ENCODE data around the gene CENPF. TPM values are rescaled to one million over a fixed set of nuclear protein-coding genes. Genes with fewer than 3 reads are reported as not detected.
A peak's percentile ranks its signal among the peaks of the same experiment; 100 is the strongest.

Gene CENPF
- total and polyA plus RNA-seq, 2 of the 13 experiments (the other 11 are each of a cell fraction or from before 2014, with no cell fraction given) = 14.7 to 84.9 TPM

- peak; percentile 93; the same call in 1 of the 2 replicates for TF ChIP-seq HOMEZ (CRISPR knock-in tag; IDR thresholded peaks at IDR 0.05; ENCODE audit: low read depth)
- peak; percentile 99 for TF ChIP-seq ZNF710 (CRISPR knock-in tag; IDR thresholded peaks at IDR 0.05; ENCODE audit: borderline replicate concordance)
- TF ChIP-seq CREB1 (IDR thresholded peaks at IDR 0.05) = peak; percentile 38
- TF ChIP-seq CREB1 (CRISPR knock-in tag; IDR thresholded peaks at IDR 0.05) = peak; percentile 37; the same call in 1 of the 2 replicates
- TF ChIP-seq ZKSCAN1 (IDR thresholded peaks at IDR 0.05; ENCODE audit: low read length) = no peak
- TF ChIP-seq ZNF784 (CRISPR knock-in tag; IDR thresholded peaks at IDR 0.05; ENCODE audit: borderline replicate concordance) = no peak
- TF ChIP-seq FOXA3 (CRISPR knock-in tag; IDR thresholded peaks at IDR 0.05) = peak; percentile 99
- no peak for TF ChIP-seq NFATC3 (CRISPR knock-in tag; IDR thresholded peaks at IDR 0.05)
- TF ChIP-seq ZFYVE20 (CRISPR knock-in tag; IDR thresholded peaks at IDR 0.05; ENCODE audit: borderline replicate concordance, low read depth) = no peak
- peak; percentile 51; the same call in 1 of the 2 replicates for TF ChIP-seq ZNF574 (CRISPR knock-in tag; IDR thresholded peaks at IDR 0.05)
- no peak for TF ChIP-seq GZF1 (CRISPR knock-in tag; IDR thresholded peaks at IDR 0.05)
- peak; percentile 97 for TF ChIP-seq ZNF7 (CRISPR knock-in tag; IDR thresholded peaks at IDR 0.05)
- no peak for TF ChIP-seq HNRNPL (IDR thresholded peaks at IDR 0.05; ENCODE audit: low read depth, low read length)
- TF ChIP-seq SALL1 (CRISPR knock-in tag; IDR thresholded peaks at IDR 0.05) = peak; percentile 97
- peak; percentile 88 for TF ChIP-seq ZBTB7B (CRISPR knock-in tag; IDR thresholded peaks at IDR 0.05)
- peak; percentile 77; the same call in 1 of the 2 replicates for TF ChIP-seq ARID3A (IDR thresholded peaks at IDR 0.05; ENCODE audit: low read depth, low read length)
- TF ChIP-seq ZNF101 (CRISPR knock-in tag; IDR thresholded peaks at IDR 0.05; ENCODE audit: borderline replicate concordance, low read depth) = no peak
- peak; percentile 86; the same call in 1 of the 2 replicates for TF ChIP-seq NFIC (IDR thresholded peaks at IDR 0.05; ENCODE audit: low read length)
Observed at GRCh38 chr1:214678386-214678785, 75.4 kb downstream of the CENPF start (continued).
